ENCODE data around the gene HERPUD1.

The HERPUD1 gene

DNA sequence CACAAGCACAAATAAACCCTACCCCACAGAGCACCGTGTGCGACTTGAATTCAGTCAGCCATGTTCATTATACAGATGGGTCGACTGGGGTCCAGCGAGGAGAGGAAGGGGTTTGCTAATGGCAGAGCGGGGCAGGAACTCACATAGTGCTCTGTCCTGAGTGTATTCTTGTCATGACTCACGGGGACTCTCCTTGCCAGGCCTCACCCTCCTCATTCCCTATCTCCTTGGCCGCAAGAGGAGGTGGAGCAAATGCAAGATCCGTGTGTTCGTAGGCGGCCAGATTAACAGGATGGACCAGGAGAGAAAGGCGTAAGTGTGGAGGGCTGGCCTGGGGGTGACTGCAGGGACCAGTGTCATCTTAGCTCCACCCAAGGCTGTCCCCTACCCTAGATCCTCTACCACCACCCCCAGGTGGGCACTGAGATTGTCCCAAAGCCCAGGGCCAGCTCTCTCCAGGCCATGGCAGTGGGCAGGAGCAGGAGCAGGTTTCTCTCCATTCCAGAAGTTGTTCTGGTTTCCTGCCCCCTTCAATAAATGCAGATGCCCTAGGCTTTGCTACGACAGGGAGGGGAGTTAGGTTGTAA is 37.5 kb upstream of the HERPUD1 start:
- H3K27me3 ChIP-seq (ENCODE audit: control insufficient read depth in 1 of 2, insufficient read depth in 2 of 2, low read length in 2 of 2) = no peaks in the 10 kb centered on the region
- H3K27ac ChIP-seq (ENCODE audit: low read depth, low read length) = no peak overlapping the region
- H3K4me1 ChIP-seq (ENCODE audit: insufficient read depth, low read length) = no peaks in the 10 kb centered on the region
- H3K9me3 ChIP-seq (ENCODE audit: low read length) = no peaks in the 10 kb centered on the region
- no peaks in the 10 kb centered on the region for H3K36me3 ChIP-seq (ENCODE audit: insufficient read depth, low read length)
- H3K9ac ChIP-seq (ENCODE audit: low read length) = no peak overlapping the region
- no peak overlapping the region for H3K4me3 ChIP-seq (ENCODE audit: low read depth in 1 of 2, low read length in 2 of 2)

DNA sequence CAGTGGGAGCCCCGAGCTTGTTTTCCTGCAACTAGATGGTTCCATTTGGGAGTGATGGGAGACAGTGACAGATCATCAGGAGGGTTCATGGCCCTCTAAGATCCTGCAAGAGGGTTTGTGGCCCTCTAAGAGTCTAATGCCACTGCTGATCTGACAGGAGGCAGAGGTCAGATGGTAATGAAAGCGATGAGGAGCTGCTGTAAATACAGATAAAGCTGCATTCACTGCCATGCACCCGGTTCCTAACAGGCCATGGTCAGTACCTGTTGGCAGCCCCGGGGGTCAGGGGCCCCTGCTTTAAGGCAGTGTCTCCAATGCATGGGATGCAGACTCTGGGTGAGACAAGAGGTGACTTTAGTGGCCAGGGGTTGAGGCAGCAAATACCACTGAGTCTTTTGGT is 36.1 kb upstream of the HERPUD1 start:
- H3K27me3 ChIP-seq (ENCODE audit: control insufficient read depth in 1 of 2, insufficient read depth in 2 of 2, low read length in 2 of 2) = no peaks in the 10 kb centered on the region
- no peak overlapping the region for H3K27ac ChIP-seq (ENCODE audit: low read depth, low read length)
- no peaks in the 10 kb centered on the region for H3K36me3 ChIP-seq (ENCODE audit: insufficient read depth, low read length)
- H3K4me3 ChIP-seq (ENCODE audit: low read depth in 1 of 2, low read length in 2 of 2) = no peak overlapping the region
- no peaks in the 10 kb centered on the region for H3K9me3 ChIP-seq (ENCODE audit: low read length)
- H3K4me1 ChIP-seq (ENCODE audit: insufficient read depth, low read length) = no peaks in the 10 kb centered on the region
- H3K9ac ChIP-seq (ENCODE audit: low read length) = no peak overlapping the region

DNA sequence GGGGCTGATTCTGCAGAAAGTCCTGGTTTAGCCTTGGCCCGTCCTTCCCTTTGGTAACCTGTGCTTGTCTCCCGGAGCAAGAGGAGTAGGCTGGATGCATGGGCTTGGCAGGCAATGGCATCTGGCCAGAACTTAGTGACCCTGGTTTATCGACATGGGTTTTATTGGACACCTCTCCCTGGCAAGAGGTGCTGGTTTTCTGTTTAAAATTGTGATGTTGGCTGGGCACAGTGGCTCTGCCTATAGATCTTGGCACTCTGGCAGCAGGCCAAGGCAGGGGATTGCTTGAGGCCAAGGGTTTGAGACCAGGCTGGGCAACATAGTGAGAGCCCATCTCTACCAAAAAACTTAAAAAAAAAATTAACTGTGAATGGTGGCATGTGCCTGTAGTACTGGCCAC is 35.7 kb upstream of the HERPUD1 start:
- no peaks in the 10 kb centered on the region for H3K9me3 ChIP-seq (ENCODE audit: low read length)
- no peaks in the 10 kb centered on the region for H3K36me3 ChIP-seq (ENCODE audit: insufficient read depth, low read length)
- H3K4me1 ChIP-seq (ENCODE audit: insufficient read depth, low read length) = no peaks in the 10 kb centered on the region
- H3K27me3 ChIP-seq (ENCODE audit: control insufficient read depth in 1 of 2, insufficient read depth in 2 of 2, low read length in 2 of 2) = no peaks in the 10 kb centered on the region
- no peak overlapping the region for H3K27ac ChIP-seq (ENCODE audit: low read depth, low read length)
- H3K4me3 ChIP-seq (ENCODE audit: low read depth in 1 of 2, low read length in 2 of 2) = no peak overlapping the region
- no peak overlapping the region for H3K9ac ChIP-seq (ENCODE audit: low read length)

DNA sequence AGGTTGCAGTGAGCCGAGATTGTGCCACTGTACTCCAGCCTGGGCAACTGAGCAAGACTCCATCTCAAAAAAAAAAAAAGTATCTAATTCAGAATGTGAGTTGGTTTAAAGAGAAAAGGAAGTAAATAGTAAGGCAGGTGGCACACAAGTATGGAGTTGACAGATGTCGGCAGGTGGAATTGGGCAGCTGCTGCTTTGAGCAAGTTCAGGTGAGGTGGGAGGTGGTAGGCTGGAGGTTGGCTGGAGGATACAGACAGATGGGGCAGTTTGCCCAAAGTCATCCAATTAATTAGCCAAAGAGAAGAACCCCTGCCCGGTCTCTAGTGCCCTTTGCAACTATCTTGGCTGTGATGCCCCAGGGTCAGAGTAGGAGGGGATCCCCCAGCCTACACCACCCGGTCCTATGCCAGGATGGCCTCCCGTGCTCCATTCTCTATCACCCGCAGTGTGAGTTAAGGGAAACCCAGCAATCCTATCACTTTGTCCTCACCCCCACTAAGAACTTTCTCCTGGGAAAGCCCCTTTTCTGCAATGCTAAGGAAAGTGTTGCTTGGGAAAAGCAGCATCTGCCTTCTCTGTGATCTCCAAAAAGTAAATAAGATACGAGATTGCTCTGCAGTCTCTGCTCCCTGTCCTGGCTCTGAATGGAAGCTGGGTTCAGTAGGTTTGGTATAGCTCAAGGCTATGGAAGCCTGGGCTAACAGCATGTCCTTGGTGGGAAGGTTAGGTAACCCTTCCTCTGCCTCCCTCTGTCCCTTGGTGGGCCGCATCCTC is 34.7 kb upstream of the HERPUD1 start:
- Histone ChIP-seq H3K27ac (ENCODE audit: low read depth, low read length) (no peak overlapping the region), H3K36me3 (ENCODE audit: insufficient read depth, low read length) (no peaks in the 10 kb centered on the region), H3K4me3 (ENCODE audit: low read depth in 1 of 2, low read length in 2 of 2) (no peak overlapping the region), H3K4me1 (ENCODE audit: insufficient read depth, low read length) (no peaks in the 10 kb centered on the region), H3K27me3 (ENCODE audit: control insufficient read depth in 1 of 2, insufficient read depth in 2 of 2, low read length in 2 of 2) (no peaks in the 10 kb centered on the region), H3K9ac (ENCODE audit: low read length) (no peak overlapping the region), H3K9me3 (ENCODE audit: low read length) (no peaks in the 10 kb centered on the region)

DNA sequence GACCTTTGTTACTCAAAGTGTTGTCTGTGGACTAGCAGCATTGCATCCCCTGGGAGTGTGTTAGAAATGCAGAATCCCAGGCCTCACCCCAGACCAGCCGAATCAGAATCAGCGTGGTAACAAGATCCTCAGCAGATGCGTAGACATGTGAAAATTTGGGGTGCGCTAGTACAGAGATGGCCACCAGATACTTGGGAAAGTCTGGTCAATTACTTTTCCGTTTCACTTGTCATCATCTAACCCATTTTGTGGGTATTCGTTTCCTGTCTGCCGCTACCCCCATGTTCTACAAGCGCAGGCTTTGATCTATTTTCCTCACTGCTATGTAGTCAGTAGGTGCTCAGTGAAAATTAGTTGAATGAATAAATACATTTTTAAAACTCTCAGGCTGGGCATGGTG is 33.1 kb upstream of the HERPUD1 start:
- H3K9me3 ChIP-seq (ENCODE audit: low read length) = no peaks in the 10 kb centered on the region
- H3K9ac ChIP-seq (ENCODE audit: low read length) = no peak overlapping the region
- no peak overlapping the region for H3K4me3 ChIP-seq (ENCODE audit: low read depth in 1 of 2, low read length in 2 of 2)
- no peak overlapping the region for H3K27ac ChIP-seq (ENCODE audit: low read depth, low read length)
- H3K27me3 ChIP-seq (ENCODE audit: control insufficient read depth in 1 of 2, insufficient read depth in 2 of 2, low read length in 2 of 2) = no peaks in the 10 kb centered on the region
- H3K36me3 ChIP-seq (ENCODE audit: insufficient read depth, low read length) = no peaks in the 10 kb centered on the region
- no peaks in the 10 kb centered on the region for H3K4me1 ChIP-seq (ENCODE audit: insufficient read depth, low read length)

DNA sequence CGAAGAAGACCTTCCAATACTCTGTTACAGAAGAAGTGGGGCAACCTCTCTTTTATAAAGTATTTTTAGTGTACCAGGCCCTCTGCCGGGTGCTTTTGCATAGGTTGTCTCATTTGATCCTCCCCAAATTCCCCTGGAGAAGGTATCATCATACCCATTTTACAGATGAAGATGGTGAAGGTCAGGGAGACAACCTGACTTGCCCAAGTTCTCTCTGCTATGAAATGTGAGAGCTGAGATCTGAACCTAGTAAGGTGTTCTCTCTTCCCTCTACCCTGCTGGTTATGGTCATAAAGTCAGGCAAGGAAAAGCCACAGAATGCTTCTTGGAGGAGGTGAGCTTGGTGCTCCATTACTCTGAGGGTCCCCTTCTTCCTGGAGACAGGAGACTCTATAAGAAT is 28.1 kb upstream of the HERPUD1 start:
- Histone ChIP-seq H3K27me3 (ENCODE audit: control insufficient read depth in 1 of 2, insufficient read depth in 2 of 2, low read length in 2 of 2) (no peaks in the 10 kb centered on the region), H3K9ac (ENCODE audit: low read length) (no peak overlapping the region), H3K9me3 (ENCODE audit: low read length) (no peaks in the 10 kb centered on the region), H3K36me3 (ENCODE audit: insufficient read depth, low read length) (no peaks in the 10 kb centered on the region), H3K27ac (ENCODE audit: low read depth, low read length) (no peak overlapping the region), H3K4me3 (ENCODE audit: low read depth in 1 of 2, low read length in 2 of 2) (no peak overlapping the region), H3K4me1 (ENCODE audit: insufficient read depth, low read length) (no peaks in the 10 kb centered on the region)

DNA sequence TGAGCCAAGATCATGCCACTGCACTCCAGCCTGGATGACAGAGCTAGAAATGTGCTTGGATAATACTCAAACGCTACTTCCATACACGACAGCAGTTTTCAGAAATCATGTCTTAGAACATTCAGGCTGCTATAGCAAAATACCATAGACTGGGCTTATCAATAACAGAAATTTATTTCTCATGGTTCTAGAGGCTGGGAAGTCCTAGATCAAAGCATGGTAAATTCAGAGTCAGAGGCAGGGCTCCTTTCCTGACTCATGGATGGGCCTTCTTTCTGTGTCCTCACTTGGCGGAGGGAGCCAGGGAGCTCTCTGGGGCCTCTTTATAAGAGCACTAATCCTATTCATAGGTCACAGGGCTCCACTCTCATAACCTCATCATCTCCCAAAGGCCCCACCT is 24.5 kb upstream of the HERPUD1 start:
- H3K4me1 ChIP-seq (ENCODE audit: insufficient read depth, low read length) = no peaks in the 10 kb centered on the region
- H3K9me3 ChIP-seq (ENCODE audit: low read length) = no peaks in the 10 kb centered on the region
- no peak overlapping the region for H3K27ac ChIP-seq (ENCODE audit: low read depth, low read length)
- H3K9ac ChIP-seq (ENCODE audit: low read length) = no peak overlapping the region
- H3K27me3 ChIP-seq (ENCODE audit: control insufficient read depth in 1 of 2, insufficient read depth in 2 of 2, low read length in 2 of 2) = no peaks in the 10 kb centered on the region
- H3K36me3 ChIP-seq (ENCODE audit: insufficient read depth, low read length) = no peaks in the 10 kb centered on the region
- no peak overlapping the region for H3K4me3 ChIP-seq (ENCODE audit: low read depth in 1 of 2, low read length in 2 of 2)

DNA sequence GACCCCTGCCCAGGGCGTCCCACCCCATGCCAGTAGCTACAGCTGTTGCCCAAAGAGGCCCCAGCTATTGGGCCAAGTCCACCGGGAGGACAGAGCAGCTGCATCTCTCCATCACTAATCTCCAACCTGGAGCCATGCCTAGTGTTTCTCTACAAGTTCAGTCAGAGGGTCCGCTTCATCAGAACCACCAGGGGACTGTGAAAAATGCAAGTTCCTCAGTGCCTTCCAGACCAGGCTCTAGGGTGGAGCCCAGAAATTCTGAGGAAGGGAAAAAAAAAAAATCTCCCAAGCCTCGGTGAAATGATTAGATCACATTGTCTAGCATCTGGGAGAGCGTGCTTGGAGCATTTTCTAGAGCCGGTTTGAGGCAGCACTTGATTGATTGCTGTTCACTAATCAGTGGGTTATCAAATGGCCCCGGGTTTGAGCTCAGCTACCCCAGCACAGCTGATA is 22.4 kb upstream of the HERPUD1 start:
- H3K9me3 ChIP-seq (ENCODE audit: low read length) = no peaks in the 10 kb centered on the region
- no peaks in the 10 kb centered on the region for H3K4me1 ChIP-seq (ENCODE audit: insufficient read depth, low read length)
- H3K4me3 ChIP-seq (ENCODE audit: low read depth in 1 of 2, low read length in 2 of 2) = no peak overlapping the region
- no peak overlapping the region for H3K27ac ChIP-seq (ENCODE audit: low read depth, low read length)
- H3K9ac ChIP-seq (ENCODE audit: low read length) = no peak overlapping the region
- H3K27me3 ChIP-seq (ENCODE audit: control insufficient read depth in 1 of 2, insufficient read depth in 2 of 2, low read length in 2 of 2) = no peaks in the 10 kb centered on the region
- no peaks in the 10 kb centered on the region for H3K36me3 ChIP-seq (ENCODE audit: insufficient read depth, low read length)

DNA sequence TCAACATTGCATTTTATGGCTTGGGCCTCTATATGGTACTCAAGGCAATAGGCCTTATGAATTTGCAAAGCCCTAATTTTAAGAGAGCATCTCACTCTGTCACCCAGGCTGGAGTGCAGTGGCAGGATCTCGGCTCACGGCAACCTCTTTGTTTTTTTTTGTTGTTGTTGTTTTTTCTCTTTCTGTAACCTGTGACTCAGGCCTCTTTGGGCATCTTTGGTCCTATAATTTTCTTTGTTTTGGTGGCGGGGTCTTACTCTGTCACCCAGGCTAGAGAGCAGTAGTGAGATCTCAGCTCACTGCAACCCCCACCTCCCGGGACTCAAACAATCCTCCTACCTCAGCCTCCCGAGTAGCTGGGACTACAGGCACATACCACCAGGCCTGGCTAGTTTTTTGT is 21.8 kb upstream of the HERPUD1 start:
- no peak overlapping the region for H3K9ac ChIP-seq (ENCODE audit: low read length)
- H3K36me3 ChIP-seq (ENCODE audit: insufficient read depth, low read length) = no peaks in the 10 kb centered on the region
- H3K27me3 ChIP-seq (ENCODE audit: control insufficient read depth in 1 of 2, insufficient read depth in 2 of 2, low read length in 2 of 2) = no peaks in the 10 kb centered on the region
- H3K9me3 ChIP-seq (ENCODE audit: low read length) = no peaks in the 10 kb centered on the region
- no peak overlapping the region for H3K27ac ChIP-seq (ENCODE audit: low read depth, low read length)
- H3K4me3 ChIP-seq (ENCODE audit: low read depth in 1 of 2, low read length in 2 of 2) = no peak overlapping the region
- H3K4me1 ChIP-seq (ENCODE audit: insufficient read depth, low read length) = no peaks in the 10 kb centered on the region

DNA sequence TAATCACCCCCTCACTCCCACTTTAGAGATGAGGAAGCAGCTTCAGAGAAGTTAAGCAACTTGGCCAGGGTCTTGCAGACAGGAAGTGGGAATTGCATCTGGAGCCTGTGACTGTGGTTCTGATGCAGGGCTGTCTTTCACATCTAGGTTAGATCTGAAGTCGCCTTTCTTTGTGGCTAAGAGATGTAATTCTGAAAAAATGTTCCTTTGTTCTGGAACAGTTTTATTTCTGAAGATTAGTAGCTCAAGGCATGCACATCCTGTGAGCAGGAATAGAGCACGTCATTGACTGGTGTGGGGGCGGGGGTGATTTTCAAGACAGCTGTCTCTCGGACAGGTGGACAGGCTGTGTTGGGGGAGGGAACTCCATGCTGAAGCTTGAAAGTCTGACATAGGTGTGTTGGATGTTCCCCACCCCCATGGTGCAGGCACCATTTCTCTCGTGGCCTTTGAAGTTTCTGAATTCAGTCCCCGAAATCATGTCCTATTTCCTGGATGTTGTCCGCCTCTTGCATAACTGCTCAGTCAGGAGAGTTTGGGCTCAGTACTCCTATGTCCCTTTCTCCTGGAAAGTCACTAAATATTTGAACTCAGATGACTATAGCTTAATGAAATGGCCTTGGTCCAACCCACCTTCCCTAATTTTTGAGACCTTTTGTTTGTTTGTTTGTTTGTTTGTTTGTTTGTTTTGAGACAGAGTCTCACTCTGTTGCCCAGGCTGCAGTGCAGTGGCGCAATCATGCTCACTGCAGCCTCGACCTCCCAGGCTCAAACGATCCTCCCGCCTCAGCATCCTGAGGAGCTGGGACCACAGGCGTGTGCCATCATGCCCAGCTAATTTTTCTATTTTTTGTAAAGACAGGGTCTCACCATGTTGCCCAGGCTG is 21.0 kb upstream of the HERPUD1 start:
- Histone ChIP-seq H3K9ac (ENCODE audit: low read length) (no peak overlapping the region), H3K4me1 (ENCODE audit: insufficient read depth, low read length) (no peaks in the 10 kb centered on the region), H3K9me3 (ENCODE audit: low read length) (no peaks in the 10 kb centered on the region), H3K27me3 (ENCODE audit: control insufficient read depth in 1 of 2, insufficient read depth in 2 of 2, low read length in 2 of 2) (no peaks in the 10 kb centered on the region), H3K27ac (ENCODE audit: low read depth, low read length) (no peak overlapping the region), H3K4me3 (ENCODE audit: low read depth in 1 of 2, low read length in 2 of 2) (no peak overlapping the region), H3K36me3 (ENCODE audit: insufficient read depth, low read length) (no peaks in the 10 kb centered on the region)

DNA sequence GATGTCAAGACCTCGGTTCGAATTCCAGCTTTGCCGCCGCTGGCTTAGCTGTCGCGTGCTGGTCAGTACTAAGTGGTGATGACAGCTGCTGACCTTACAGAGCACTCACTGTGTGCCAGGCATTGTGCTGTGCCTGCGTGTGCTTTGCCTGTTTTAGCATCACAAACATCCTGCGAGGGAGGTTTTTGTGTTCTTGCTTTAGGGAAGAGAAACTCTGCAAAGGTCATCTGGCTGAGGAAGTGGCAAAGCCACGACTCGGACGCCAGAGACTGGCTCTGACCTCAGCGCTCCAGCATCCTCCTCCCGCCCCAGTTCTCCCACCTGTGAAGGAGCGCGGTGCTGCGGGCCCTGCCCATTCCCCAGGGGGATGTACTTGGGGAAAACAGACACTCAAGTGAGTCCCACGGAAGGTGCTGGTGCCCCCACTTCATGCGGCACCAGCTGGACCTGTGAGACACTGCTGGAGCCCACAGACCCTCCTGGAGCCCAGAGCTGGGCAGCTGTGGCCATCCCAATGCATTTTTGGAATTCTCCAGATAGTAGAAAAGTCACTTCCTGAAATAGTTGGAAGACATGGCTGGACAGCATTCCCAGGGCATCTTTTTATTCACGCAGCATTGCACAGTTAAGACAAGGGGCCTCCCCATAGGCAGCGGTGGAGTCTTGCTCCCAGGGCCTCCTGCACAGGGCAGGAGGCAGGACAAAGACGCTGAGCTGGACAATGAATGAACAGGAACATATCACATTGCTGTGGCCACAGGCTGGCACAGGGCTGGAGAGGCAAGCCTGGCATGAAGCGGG is 20.0 kb upstream of the HERPUD1 start:
- Histone ChIP-seq H3K4me1 (ENCODE audit: insufficient read depth, low read length) (no peaks in the 10 kb centered on the region), H3K27me3 (ENCODE audit: control insufficient read depth in 1 of 2, insufficient read depth in 2 of 2, low read length in 2 of 2) (no peaks in the 10 kb centered on the region), H3K27ac (ENCODE audit: low read depth, low read length) (no peak overlapping the region), H3K36me3 (ENCODE audit: insufficient read depth, low read length) (no peaks in the 10 kb centered on the region), H3K9ac (ENCODE audit: low read length) (no peak overlapping the region), H3K4me3 (ENCODE audit: low read depth in 1 of 2, low read length in 2 of 2) (no peak overlapping the region), H3K9me3 (ENCODE audit: low read length) (no peaks in the 10 kb centered on the region)

Measured in muscle layer of colon (tissue), 2 donors.